Gastroesophageal sphincter (tissue), 4 donors: Measurements from ENCODE around the gene COL25A1. TPM values are rescaled to one million over a fixed set of nuclear protein-coding genes. Genes with fewer than 3 reads are reported as not detected.

Experiments used
- ATAC-seq: fragments of 150-250 bp; one replicate; pipeline ENCODE4 v1.9.1; 2016; ENCODE audit warnings: mild to moderate bottlenecking, moderate library complexity
- H3K27ac ChIP-seq, 4 donors: fragments of 200-600 bp; sonication (generic) in 3 of 4; 1 replicate in 3 of 4; 2 replicates in 1 of 4; pipeline ENCODE4 v1.5.1; 2016 to 2019
- H3K27me3 ChIP-seq: fragments of 200-600 bp; sonication (generic); one replicate; pipeline ENCODE4 v1.5.1; 2019
- H3K36me3 ChIP-seq, 2 donors: fragments of 200-600 bp; sonication (generic); one replicate each; pipeline ENCODE4 v1.5.1; 2019; ENCODE audit warnings: control low read depth in 1 of 2
- H3K4me1 ChIP-seq, 3 donors: fragments of 200-600 bp; sonication (generic); 1 replicate in 2 of 3; 2 replicates in 1 of 3; pipeline ENCODE4 v1.5.1; 2016 to 2019; ENCODE audit warnings: control low read depth in 2 of 3
- H3K4me3 ChIP-seq, 2 donors: fragments of 200-600 bp; sonication (generic); one replicate each; pipeline ENCODE4 v1.5.1; 2019; ENCODE audit warnings: mild to moderate bottlenecking in 1 of 2, moderate library complexity in 1 of 2
- H3K9me3 ChIP-seq, 3 donors: fragments of 200-600 bp; sonication (generic); one replicate each; pipeline ENCODE4 v1.5.1; 2017 to 2019; ENCODE audit warnings: control low read depth in 2 of 3
- EP300 ChIP-seq: sonication (generic); formaldehyde crosslinking; IDR thresholded peaks from one replicate; pipeline ENCODE4 v1.6.1; 2017; ENCODE audit warnings: antibody characterized with exemption, mild to moderate bottlenecking
- POLR2A ChIP-seq, 2 donors: fragments of 450-650 bp; IDR thresholded peaks; one replicate each; pipeline ENCODE4 v1.6.1; 2017; ENCODE audit warnings: antibody characterized with exemption in 2 of 2, mild to moderate bottlenecking in 2 of 2, moderate library complexity in 1 of 2
- POLR2AphosphoS5 ChIP-seq: sonication (generic); formaldehyde crosslinking; IDR thresholded peaks from one replicate; pipeline ENCODE4 v1.6.1; 2017; ENCODE audit warnings: antibody characterized with exemption
- WGBS, 2 donors: methylation state at CpG; one replicate each; pipeline ENCODE4 v1.1.5; 2018; ENCODE audit warnings: low coverage in 1 of 2; 5-methylcytosine and 5-hydroxymethylcytosine counted together
- total RNA-seq, 4 donors: library from RNA; depleted of rRNA; stranded (reverse); fragments of >200 nt; gene quantifications; one replicate each; pipeline ENCODE4 v1.1.0, GENCODE V29; 2016
- TF ChIP-seq, protein P1 (sequence below), 4 experiments: fragments of 200-600 bp in 2 of 4; fragments of 450-650 bp in 2 of 4; sonication (generic) in 1 of 4; IDR thresholded peaks; one replicate each; pipeline ENCODE4 v1.5.1; 2017 to 2019; ENCODE audit warnings: antibody characterized with exemption in 4 of 4, mild to moderate bottlenecking in 2 of 4, moderate library complexity in 2 of 4

The COL25A1 gene
- total RNA-seq, 4 donors from 2014 or later, result 0.40 to 1.8 (median 1.0) TPM

DNA sequence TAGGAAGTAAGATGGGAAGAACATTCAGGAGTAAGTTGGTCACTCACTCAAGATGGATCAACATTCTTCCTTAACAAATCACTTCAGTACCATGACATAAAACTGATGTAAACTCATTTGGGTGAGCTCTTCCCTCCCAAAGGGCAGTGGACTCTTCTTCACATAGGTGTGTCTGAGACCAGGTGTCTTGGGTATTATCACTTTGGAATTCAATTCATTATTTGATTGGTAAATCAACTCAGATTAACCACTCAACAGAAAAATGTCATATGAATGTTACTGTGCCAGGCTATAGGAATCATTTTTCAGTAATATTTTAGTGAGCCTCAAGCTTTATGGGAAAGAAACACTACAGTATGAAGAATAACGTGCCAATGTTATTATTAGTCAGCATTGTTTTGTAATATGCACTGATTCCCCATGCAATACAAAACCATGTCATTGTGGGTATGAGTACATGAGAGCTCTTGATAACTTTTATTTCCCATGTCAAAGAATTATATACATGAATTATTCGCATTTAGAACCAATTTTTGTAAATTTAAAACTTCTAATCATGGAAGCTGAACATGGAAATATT, 481.0 kb downstream of the COL25A1 start:
- 48 to 79% methylated on average over 2 of the region's 2 CpGs for WGBS, 2 donors
- TF ChIP-seq, protein P1, sequence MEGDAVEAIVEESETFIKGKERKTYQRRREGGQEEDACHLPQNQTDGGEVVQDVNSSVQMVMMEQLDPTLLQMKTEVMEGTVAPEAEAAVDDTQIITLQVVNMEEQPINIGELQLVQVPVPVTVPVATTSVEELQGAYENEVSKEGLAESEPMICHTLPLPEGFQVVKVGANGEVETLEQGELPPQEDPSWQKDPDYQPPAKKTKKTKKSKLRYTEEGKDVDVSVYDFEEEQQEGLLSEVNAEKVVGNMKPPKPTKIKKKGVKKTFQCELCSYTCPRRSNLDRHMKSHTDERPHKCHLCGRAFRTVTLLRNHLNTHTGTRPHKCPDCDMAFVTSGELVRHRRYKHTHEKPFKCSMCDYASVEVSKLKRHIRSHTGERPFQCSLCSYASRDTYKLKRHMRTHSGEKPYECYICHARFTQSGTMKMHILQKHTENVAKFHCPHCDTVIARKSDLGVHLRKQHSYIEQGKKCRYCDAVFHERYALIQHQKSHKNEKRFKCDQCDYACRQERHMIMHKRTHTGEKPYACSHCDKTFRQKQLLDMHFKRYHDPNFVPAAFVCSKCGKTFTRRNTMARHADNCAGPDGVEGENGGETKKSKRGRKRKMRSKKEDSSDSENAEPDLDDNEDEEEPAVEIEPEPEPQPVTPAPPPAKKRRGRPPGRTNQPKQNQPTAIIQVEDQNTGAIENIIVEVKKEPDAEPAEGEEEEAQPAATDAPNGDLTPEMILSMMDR (IDR thresholded peaks at IDR 0.05), result no peak
- TF ChIP-seq POLR2A (IDR thresholded peaks at IDR 0.05) (no peak), POLR2AphosphoS5 (no peak), EP300 (no peak)
- H3K27me3 ChIP-seq, result no peaks in the 10 kb centered on the region
- no peak for ATAC-seq
- no peak overlapping the region for H3K27ac ChIP-seq
- no peak overlapping the region for H3K4me3 ChIP-seq
- no peaks in the 10 kb centered on the region for H3K4me1 ChIP-seq
- H3K36me3 ChIP-seq, result no peaks in the 10 kb centered on the region
- no peaks in the 10 kb centered on the region for H3K9me3 ChIP-seq

DNA sequence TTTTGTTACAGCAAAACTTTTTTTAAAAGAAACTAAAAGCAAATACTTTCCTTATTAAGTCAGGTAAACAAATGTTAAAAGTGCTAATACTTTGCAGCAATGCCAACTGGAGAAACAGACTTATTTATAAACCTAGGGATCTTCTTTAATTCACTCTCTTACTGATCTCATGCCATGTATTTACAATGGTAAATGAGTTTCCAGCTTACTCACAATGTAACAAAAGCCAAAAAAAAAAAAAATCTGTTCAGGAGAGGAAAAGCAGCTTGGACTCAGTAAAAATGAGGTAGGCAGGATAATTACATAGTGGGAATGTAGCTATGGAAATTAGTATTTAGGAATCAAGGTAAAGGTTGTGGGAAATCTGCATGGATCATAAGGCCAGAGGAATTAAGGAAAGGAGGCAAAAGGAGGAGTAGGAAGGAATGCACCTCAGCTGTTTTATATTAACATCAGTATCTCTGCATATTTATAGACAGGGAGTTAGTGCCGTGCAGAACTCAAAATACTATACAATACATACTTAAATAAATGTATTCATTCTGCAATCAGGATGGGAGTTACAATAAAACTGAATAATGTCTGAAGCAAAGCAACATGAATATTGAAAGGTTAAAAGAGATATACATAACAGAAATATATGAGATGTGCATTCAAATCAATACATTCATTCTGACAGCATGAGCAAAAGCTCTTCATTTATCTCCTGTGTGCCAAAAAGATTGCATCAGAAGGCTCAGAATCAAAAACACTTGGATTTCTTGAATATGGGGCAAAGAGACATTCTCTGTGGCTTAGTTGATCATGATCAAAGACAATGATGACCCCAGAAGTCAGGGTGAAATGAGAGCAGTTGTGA, 481.7 kb downstream of the COL25A1 start:
- Histone ChIP-seq H3K9me3 (no peaks in the 10 kb centered on the region), H3K4me3 (no peak overlapping the region), H3K27me3 (no peaks in the 10 kb centered on the region), H3K36me3 (no peaks in the 10 kb centered on the region), H3K27ac (no peak overlapping the region), H3K4me1 (no peaks in the 10 kb centered on the region)
- 40 to 50% methylated on average over 1 of the region's 1 CpG for WGBS, 2 donors
- TF ChIP-seq EP300 (no peak), POLR2AphosphoS5 (no peak), POLR2A (IDR thresholded peaks at IDR 0.05) (no peak)
- TF ChIP-seq, protein P1 (IDR thresholded peaks at IDR 0.05), result no peak
- ATAC-seq, result no peak

DNA sequence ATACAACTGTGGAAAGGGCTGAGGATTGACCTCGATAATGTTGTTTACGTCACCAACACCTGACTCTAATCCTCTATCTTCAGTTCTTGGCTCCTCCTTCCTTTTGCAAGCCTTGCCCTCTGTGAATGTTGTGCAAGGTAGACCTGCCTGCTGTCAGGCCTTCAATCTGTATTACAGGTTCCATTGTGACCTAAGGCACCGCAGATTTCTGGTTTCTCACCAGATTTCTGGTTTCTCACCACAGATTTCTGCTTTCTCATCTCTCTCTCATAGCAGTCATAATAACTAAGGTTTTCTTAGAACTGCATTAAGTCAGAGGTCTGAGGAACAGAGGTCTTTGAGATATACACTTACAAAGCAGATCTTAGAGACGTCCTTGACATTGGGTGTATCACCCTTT, 488.1 kb downstream of the COL25A1 start:
- H3K4me3 ChIP-seq, result no peak overlapping the region
- no peak for TF ChIP-seq POLR2A (IDR thresholded peaks at IDR 0.05)
- TF ChIP-seq POLR2AphosphoS5, result no peak
- TF ChIP-seq EP300, result no peak
- TF ChIP-seq, protein P1 (IDR thresholded peaks at IDR 0.05), result no peak
- no peaks in the 10 kb centered on the region for H3K9me3 ChIP-seq
- no peaks in the 10 kb centered on the region for H3K36me3 ChIP-seq
- H3K27me3 ChIP-seq, result no peaks in the 10 kb centered on the region
- H3K27ac ChIP-seq, result no peak overlapping the region
- ATAC-seq, result no peak
- no peaks in the 10 kb centered on the region for H3K4me1 ChIP-seq
- 67 to 72% methylated on average over 4 of the region's 4 CpGs for WGBS, 2 donors

DNA sequence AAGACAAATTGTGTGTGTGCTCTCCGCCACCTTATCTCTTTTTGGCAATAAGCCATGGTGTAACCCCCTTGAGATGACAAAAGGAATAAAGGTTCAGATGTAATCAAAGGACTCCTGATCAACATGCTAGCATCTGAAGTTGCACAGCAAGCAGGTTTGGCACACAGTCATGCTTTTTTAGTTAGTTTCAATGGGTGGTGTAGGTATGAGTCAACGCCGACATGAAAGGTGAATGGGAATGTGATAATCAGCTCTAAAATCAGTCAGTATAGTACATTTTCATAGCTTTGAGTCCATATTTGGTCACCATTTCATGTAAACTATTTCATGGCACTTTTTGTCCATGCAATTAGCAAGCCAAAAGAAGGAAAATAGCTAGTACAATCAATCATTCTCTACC, 489.2 kb downstream of the COL25A1 start:
- Histone ChIP-seq H3K4me3 (no peak overlapping the region), H3K4me1 (no peaks in the 10 kb centered on the region), H3K36me3 (no peaks in the 10 kb centered on the region), H3K9me3 (no peaks in the 10 kb centered on the region), H3K27me3 (no peaks in the 10 kb centered on the region), H3K27ac (no peak overlapping the region)
- no peak for ATAC-seq
- 83 to 95% methylated on average over 3 of the region's 3 CpGs for WGBS, 2 donors
- no peak for TF ChIP-seq POLR2AphosphoS5
- TF ChIP-seq POLR2A (IDR thresholded peaks at IDR 0.05), result no peak
- TF ChIP-seq, protein P1 (IDR thresholded peaks at IDR 0.05), result no peak
- TF ChIP-seq EP300, result no peak

DNA sequence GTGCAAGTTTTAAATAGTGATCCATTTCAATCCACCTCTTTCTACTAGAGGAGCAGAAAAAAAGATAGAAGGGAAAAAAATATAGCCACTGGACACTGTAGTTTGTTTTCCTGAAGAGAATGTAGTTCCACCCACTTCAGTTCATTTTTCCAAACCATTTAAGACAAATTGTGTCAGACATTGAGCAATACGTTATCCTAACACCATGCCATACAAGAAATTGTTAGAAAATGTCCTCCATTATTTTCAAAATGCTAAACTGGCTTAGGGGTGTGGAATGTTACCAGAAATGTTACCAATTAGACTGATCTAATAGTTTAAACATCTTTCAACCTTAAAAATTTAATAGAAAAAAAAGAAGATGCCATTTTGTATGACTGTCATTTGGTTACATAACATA, 491.0 kb downstream of the COL25A1 start:
- TF ChIP-seq POLR2AphosphoS5, result no peak
- no peak for TF ChIP-seq EP300
- no peak for TF ChIP-seq POLR2A (IDR thresholded peaks at IDR 0.05)
- TF ChIP-seq, protein P1 (IDR thresholded peaks at IDR 0.05), result no peak
- Histone ChIP-seq H3K4me3 (no peak overlapping the region), H3K27ac (no peak overlapping the region), H3K27me3 (no peaks in the 10 kb centered on the region), H3K4me1 (no peaks in the 10 kb centered on the region), H3K36me3 (no peaks in the 10 kb centered on the region), H3K9me3 (no peaks in the 10 kb centered on the region)
- no peak for ATAC-seq
- WGBS, 2 donors, result 68 to 100% methylated on average over 1 of the region's 1 CpG
